Loucy (cell line): ENCODE results near the gene FLCN.

Experiments used
- CTCF ChIP-seq: fragments of 200-600 bp; sonication (generic); conservative IDR thresholded peaks from 2 replicates; pipeline ENCODE4 v1.5.1; 2014; ENCODE audit warnings: mild to moderate bottlenecking, antibody characterized with exemption, low read length
- EZH2phosphoT487 ChIP-seq: fragments of 200-600 bp; IDR thresholded peaks from 2 replicates; pipeline ENCODE4 v1.6.1; 2018; ENCODE audit warnings: antibody characterized with exemption, mild to moderate bottlenecking, moderate library complexity, borderline replicate concordance

- TF ChIP-seq CTCF (no peak), EZH2phosphoT487 (no peak)
These were observed 54.3 kb downstream of the FLCN start for GRCh38 chr17:17182598-17183136.
